H9 (cell line): ENCODE results near the gene ADAM17. TPM values are rescaled to one million over a fixed set of nuclear protein-coding genes. Genes with fewer than 3 reads are reported as not detected.

Experiments used
- DNase-seq: peaks from one replicate; pipeline ENCODE4 v3.0.0-alpha.2; 2017
- H2AFZ ChIP-seq: one replicate; pipeline ENCODE4 v1.6.1; 2013; ENCODE audit warnings: mild to moderate bottlenecking, low read length, control low read depth, moderate library complexity
- H2AK5ac ChIP-seq: 2 replicates; pipeline ENCODE4 v1.6.1; 2013; ENCODE audit warnings: low read length, control low read depth, mixed read lengths; ENCODE audit not compliant: insufficient read length
- H2BK120ac ChIP-seq: one replicate; pipeline ENCODE4 v1.6.1; 2013; ENCODE audit warnings: low read depth, mild to moderate bottlenecking, low read length, control low read depth, inconsistent platforms; ENCODE audit not compliant: poor library complexity, severe bottlenecking
- H2BK12ac ChIP-seq: 2 replicates; pipeline ENCODE4 v1.6.1; 2013; ENCODE audit warnings: low read length, control low read depth, mixed read lengths, low read depth; ENCODE audit not compliant: insufficient read length
- H2BK15ac ChIP-seq: 2 replicates; pipeline ENCODE4 v1.6.1; 2013; ENCODE audit warnings: low read depth, low read length, control low read depth
- H2BK20ac ChIP-seq: one replicate; pipeline ENCODE4 v1.6.1; 2013; ENCODE audit warnings: low read depth, mild to moderate bottlenecking, low read length, control low read depth, inconsistent platforms; ENCODE audit not compliant: poor library complexity, severe bottlenecking
- H2BK5ac ChIP-seq: 2 replicates; pipeline ENCODE4 v1.6.1; 2013; ENCODE audit warnings: low read length, control low read depth, mixed read lengths; ENCODE audit not compliant: insufficient read length
- H3K14ac ChIP-seq: 2 replicates; pipeline ENCODE4 v1.6.1; 2013; ENCODE audit warnings: low read length, control low read depth; ENCODE audit not compliant: insufficient read depth
- H3K18ac ChIP-seq: 2 replicates; pipeline ENCODE4 v1.6.1; 2013; ENCODE audit warnings: low read depth, mild to moderate bottlenecking, mixed read lengths, low read length, control low read depth; ENCODE audit not compliant: insufficient read length
- H3K23ac ChIP-seq: 2 replicates; pipeline ENCODE4 v1.6.1; 2013; ENCODE audit warnings: low read length, control low read depth, mixed read lengths, low read depth; ENCODE audit not compliant: insufficient read length
- H3K23me2 ChIP-seq: 2 replicates; pipeline ENCODE4 v1.6.1; 2013; ENCODE audit warnings: low read depth, mild to moderate bottlenecking, mixed read lengths, low read length, control low read depth; ENCODE audit not compliant: insufficient read length, poor library complexity, severe bottlenecking
- H3K27ac ChIP-seq: 2 replicates; pipeline ENCODE4 v1.5.1; 2013; ENCODE audit warnings: low read length, control low read depth, mixed read lengths, low read depth; ENCODE audit not compliant: insufficient read length
- H3K27me3 ChIP-seq: 2 replicates; pipeline ENCODE4 v1.6.1; 2013; ENCODE audit warnings: low read length, control low read depth, inconsistent platforms; ENCODE audit not compliant: insufficient read depth
- H3K4ac ChIP-seq: 2 replicates; pipeline ENCODE4 v1.6.1; 2013; ENCODE audit warnings: low read depth, mild to moderate bottlenecking, control low read depth, inconsistent platforms, low read length, moderate library complexity
- H3K4me1 ChIP-seq: 2 replicates; pipeline ENCODE4 v1.6.1; 2013; ENCODE audit warnings: low read length, control low read depth, inconsistent platforms; ENCODE audit not compliant: insufficient read depth
- H3K4me2 ChIP-seq: 2 replicates; pipeline ENCODE4 v1.6.1; 2013; ENCODE audit warnings: low read length, control low read depth, mixed read lengths; ENCODE audit not compliant: insufficient read length, insufficient read depth
- H3K56ac ChIP-seq: 2 replicates; pipeline ENCODE4 v1.6.1; 2013; ENCODE audit warnings: low read depth, mild to moderate bottlenecking, mixed read lengths, low read length, control low read depth; ENCODE audit not compliant: insufficient read length
- H3K79me1 ChIP-seq: 2 replicates; pipeline ENCODE4 v1.6.1; 2013; ENCODE audit warnings: low read depth, mild to moderate bottlenecking, moderate library complexity, low read length, control low read depth, inconsistent platforms; ENCODE audit not compliant: insufficient read depth, poor library complexity, severe bottlenecking
- H3K79me2 ChIP-seq: 2 replicates; pipeline ENCODE4 v1.6.1; 2013; ENCODE audit warnings: low read length, control low read depth, inconsistent platforms; ENCODE audit not compliant: insufficient read depth
- H3K9ac ChIP-seq: 2 replicates; pipeline ENCODE4 v1.6.1; 2013; ENCODE audit warnings: low read length, control low read depth, mixed read lengths; ENCODE audit not compliant: insufficient read length; ENCODE audit errors: extremely low read depth
- H3K9me3 ChIP-seq: one replicate; pipeline ENCODE4 v1.6.1; 2013; ENCODE audit warnings: low read depth, low read length, inconsistent platforms; ENCODE audit not compliant: control insufficient read depth
- H3T11ph ChIP-seq: one replicate; pipeline ENCODE4 v1.6.1; 2013; ENCODE audit warnings: mild to moderate bottlenecking, low read length, control low read depth, inconsistent platforms
- H4K20me1 ChIP-seq: one replicate; pipeline ENCODE4 v1.6.1; 2013; ENCODE audit not compliant: control insufficient read depth, insufficient read length, insufficient read depth
- H4K5ac ChIP-seq: 2 replicates; pipeline ENCODE4 v1.6.1; 2013; ENCODE audit warnings: low read depth, mild to moderate bottlenecking, mixed read lengths, low read length, control low read depth; ENCODE audit not compliant: insufficient read length
- H4K8ac ChIP-seq: replicated peaks from 2 replicates; pipeline ENCODE4 v1.6.1; 2013; ENCODE audit warnings: low read length, control low read depth, mixed read lengths, low read depth; ENCODE audit not compliant: insufficient read length
- H4K91ac ChIP-seq: 2 replicates; pipeline ENCODE4 v1.6.1; 2013; ENCODE audit warnings: low read depth, mild to moderate bottlenecking, moderate library complexity, mixed read lengths, low read length, control low read depth; ENCODE audit not compliant: insufficient read length
- H3K27ac Mint-ChIP-seq, 3 experiments: 2 replicates in 2 of 3; 3 replicates in 1 of 3; pipeline ENCODE4 v1.8.0; 2020 to 2021; ENCODE audit warnings: mixed read lengths in 3 of 3, mild to moderate bottlenecking in 1 of 3, moderate library complexity in 1 of 3
- H3K27me3 Mint-ChIP-seq: 2 replicates; pipeline ENCODE4 v1.8.0; 2021; ENCODE audit warnings: low read depth, mild to moderate bottlenecking, moderate library complexity, mixed read lengths
- H3K36me3 Mint-ChIP-seq, 3 experiments: 2 replicates in 2 of 3; 3 replicates in 1 of 3; pipeline ENCODE4 v1.8.0; 2020 to 2021; ENCODE audit warnings: low read depth in 3 of 3, mixed read lengths in 3 of 3; ENCODE audit not compliant: insufficient read depth in 1 of 3
- H3K4me1 Mint-ChIP-seq, 2 experiments: 2 replicates each; pipeline ENCODE4 v1.8.0; 2020; ENCODE audit warnings: mixed read lengths in 2 of 2
- H3K4me3 Mint-ChIP-seq, 2 experiments: 2 replicates in 1 of 2; 3 replicates in 1 of 2; pipeline ENCODE4 v1.8.0; 2020 to 2021; ENCODE audit warnings: mild to moderate bottlenecking in 2 of 2, mixed read lengths in 2 of 2, moderate library complexity in 1 of 2
- H3K9me3 Mint-ChIP-seq, 2 experiments: 2 replicates in 1 of 2; 3 replicates in 1 of 2; pipeline ENCODE4 v1.8.0; 2020; ENCODE audit warnings: mild to moderate bottlenecking in 2 of 2, mixed read lengths in 2 of 2, moderate library complexity in 1 of 2
- WGBS: extraction: QIAGEN DNeasy Blood & Tissue Kit; methylation state at CpG from one replicate; pipeline ENCODE4 v1.1.7; 2013; ENCODE audit warnings: missing lambda C conversion rate, low lambda C conversion rate, mixed read lengths; ENCODE audit not compliant: insufficient read length; ENCODE audit errors: extremely low coverage; 5-methylcytosine and 5-hydroxymethylcytosine counted together
- total RNA-seq: library from RNA; stranded (reverse); gene quantifications from 2 replicates; pipeline ENCODE4 v1.2.1, GENCODE V29; 2021
- TF ChIP-seq, protein P1 (sequence below): fragments of 200-600 bp; sonication (generic); conservative IDR thresholded peaks from 3 replicates; pipeline ENCODE4 v1.8.0; 2021; ENCODE audit warnings: antibody characterized with exemption, mild to moderate bottlenecking

ADAM17 gene
- total RNA-seq, 1 experiment from 2014 or later: 26.3 TPM

DNA sequence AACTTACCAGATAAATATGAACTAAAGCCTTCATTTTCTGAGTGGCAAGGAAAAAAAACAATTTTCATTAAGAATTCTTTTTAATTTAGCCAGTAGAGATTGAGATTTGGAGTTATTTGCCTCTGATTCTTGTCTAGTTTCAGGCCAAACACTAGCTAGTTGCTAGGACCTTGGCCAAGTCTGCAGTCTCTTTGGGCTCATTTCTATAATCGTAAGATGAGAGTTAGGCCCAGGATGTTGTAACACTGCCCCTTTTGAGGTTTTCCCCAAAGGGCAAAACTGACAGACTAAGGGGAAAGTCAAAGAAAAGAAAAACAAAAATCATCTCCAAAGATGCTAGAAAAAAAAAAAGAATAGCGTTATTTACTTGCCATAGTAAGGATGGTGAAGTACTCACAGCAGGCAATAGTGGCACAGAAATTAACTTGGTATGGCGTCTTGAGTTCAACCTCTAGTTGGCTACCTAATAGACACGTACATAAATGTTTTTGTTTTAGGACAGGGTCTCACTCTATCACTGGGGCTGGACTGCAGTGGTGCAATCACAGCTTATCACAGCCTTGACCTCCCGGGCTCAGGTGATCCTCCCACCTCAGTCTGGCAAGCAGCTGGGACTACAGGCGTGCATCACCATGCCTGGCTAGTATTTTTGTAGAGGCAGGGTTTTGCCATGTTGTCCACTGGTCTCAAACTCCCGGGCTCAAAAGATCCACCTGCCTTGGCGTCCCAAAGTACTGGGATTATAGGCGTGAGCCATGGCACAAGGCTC lies 23.0 kb upstream of the ADAM17 start:
- Histone ChIP-seq H3K27me3 (no peaks in the 10 kb centered on the region), H2BK120ac (no peak overlapping the region), H2BK12ac (no peak overlapping the region), H4K20me1 (no peaks in the 10 kb centered on the region), H2BK20ac (no peak overlapping the region), H3K56ac (no peak overlapping the region), H3T11ph (no peak overlapping the region), H3K9ac (no peak overlapping the region), H3K79me2 (no peaks in the 10 kb centered on the region), H3K14ac (no peak overlapping the region), H3K23me2 (no peaks in the 10 kb centered on the region), H3K4me1 (no peaks in the 10 kb centered on the region), H4K8ac (no peak overlapping the region), H2AK5ac (no peak overlapping the region), H3K79me1 (no peaks in the 10 kb centered on the region), H3K4me2 (no peak overlapping the region), H2BK15ac (no peak overlapping the region), H3K23ac (no peak overlapping the region), H2BK5ac (no peak overlapping the region), H3K27ac (no peak overlapping the region), H3K4ac (no peak overlapping the region), H4K5ac (no peak overlapping the region), H3K9me3 (no peaks in the 10 kb centered on the region), H4K91ac (no peak overlapping the region), H2AFZ (no peak overlapping the region), H3K18ac (no peak overlapping the region)
- Mint-ChIP-seq H3K4me3 (no peak overlapping the region), H3K36me3 (peaks cover 3 to 8% (median 3%) of the 10 kb centered on the region in 3 experiments; a peak in 4 of 7 replicates), H3K4me1 (no peaks in the 10 kb centered on the region), H3K9me3 (no peaks in the 10 kb centered on the region), H3K27ac (no peak overlapping the region; a peak in 1 of 7 replicates), H3K27me3 (peaks cover 1% of the 10 kb centered on the region; the same call in 1 of the 2 replicates)
- WGBS: no CpG with 5 or more reads among the region's 9 CpGs
- no peak for DNase-seq
- TF ChIP-seq, protein P1, sequence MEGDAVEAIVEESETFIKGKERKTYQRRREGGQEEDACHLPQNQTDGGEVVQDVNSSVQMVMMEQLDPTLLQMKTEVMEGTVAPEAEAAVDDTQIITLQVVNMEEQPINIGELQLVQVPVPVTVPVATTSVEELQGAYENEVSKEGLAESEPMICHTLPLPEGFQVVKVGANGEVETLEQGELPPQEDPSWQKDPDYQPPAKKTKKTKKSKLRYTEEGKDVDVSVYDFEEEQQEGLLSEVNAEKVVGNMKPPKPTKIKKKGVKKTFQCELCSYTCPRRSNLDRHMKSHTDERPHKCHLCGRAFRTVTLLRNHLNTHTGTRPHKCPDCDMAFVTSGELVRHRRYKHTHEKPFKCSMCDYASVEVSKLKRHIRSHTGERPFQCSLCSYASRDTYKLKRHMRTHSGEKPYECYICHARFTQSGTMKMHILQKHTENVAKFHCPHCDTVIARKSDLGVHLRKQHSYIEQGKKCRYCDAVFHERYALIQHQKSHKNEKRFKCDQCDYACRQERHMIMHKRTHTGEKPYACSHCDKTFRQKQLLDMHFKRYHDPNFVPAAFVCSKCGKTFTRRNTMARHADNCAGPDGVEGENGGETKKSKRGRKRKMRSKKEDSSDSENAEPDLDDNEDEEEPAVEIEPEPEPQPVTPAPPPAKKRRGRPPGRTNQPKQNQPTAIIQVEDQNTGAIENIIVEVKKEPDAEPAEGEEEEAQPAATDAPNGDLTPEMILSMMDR: no peak
